ENCODE results near the gene CHTOP.

The CHTOP gene

DNA sequence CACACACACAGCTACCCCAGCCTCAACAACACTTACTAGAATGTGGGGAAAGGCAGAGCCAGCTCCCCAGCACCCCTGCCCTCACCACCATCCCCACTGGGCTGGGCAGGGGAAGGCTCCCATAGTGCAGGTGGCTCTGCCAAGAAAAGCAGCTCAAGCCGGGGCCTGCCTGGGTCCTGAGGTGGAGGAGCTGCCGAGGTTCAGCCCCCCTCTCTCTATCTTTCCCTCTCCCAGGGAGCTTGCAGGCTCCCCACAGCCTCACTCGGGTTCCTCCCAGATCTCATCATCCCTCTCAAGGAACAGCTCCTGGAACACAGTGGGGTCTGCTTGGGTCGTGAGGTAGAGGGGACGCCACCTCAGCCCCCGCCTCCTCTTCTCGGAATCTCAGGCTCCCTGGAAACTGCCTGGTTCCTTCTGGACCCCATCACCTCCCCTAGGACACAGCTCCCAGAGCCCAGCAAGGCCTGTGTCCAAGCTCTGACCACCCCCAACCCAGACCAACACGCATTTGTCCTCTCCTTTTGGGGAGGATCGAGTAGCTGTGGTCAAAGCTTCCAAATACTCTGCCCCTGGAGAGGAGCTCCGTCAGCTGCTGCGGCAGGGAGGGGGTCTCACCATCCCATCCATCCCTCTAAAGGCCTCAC is 21.6 kb upstream of the CHTOP start:
- in situ Hi-C loops (cut with HindIII; ENCODE audit: low sequenced_read_pairs): no loop called here

- in situ Hi-C loops (cut with HindIII; ENCODE audit: low sequenced_read_pairs): no loop called here
Observed at GRCh38 chr1:153612755-153613331, 21.0 kb upstream of the CHTOP start, which contains the start of gene S100A16. S100A16 (minus strand) TSS chr1:153613137; CDS start chr1:153608151, 4,986 bp downstream.

- in situ Hi-C loops (cut with HindIII; ENCODE audit: low sequenced_read_pairs): no loop called here
Observed at GRCh38 chr1:153613406-153613805, 20.5 kb upstream of the CHTOP start.

DNA sequence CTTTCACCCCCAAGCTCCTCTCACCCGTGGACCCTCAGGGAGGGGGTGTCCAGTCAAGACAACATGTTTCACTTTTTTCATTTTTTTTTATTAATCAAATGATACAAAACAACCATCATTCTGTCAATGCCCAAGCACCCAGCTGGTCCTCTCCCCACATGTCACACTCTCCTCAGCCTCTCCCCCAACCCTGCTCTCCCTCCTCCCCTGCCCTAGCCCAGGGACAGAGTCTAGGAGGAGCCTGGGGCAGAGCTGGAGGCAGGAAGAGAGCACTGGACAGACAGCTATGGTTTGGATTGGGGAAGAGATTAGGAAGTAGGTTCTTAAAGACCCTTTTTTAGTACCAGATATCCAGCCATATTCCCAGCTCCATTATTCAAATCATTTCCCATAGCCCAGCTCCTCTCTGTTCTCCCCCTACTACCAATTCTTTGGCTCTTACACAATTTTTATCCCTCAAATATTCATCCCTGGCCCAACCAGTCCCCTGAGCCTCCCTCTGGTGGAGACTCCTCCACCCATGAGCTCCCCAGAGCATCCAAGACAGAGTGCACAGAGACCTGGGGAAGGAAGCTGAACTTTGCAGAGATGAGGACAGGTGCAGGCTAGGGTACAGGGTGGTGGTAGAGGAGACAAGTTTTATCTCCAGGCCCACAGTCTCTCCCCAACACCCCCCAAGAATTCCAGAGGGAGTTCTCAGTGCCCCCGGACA is 19.5 kb upstream of the CHTOP start:
- in situ Hi-C loops (cut with HindIII; ENCODE audit: low sequenced_read_pairs): no loop called here

GRCh38 chr1:153614906-153615305 is 19.0 kb upstream of the CHTOP start:
- in situ Hi-C loops (cut with HindIII; ENCODE audit: low sequenced_read_pairs): no loop called here

GRCh38 chr1:153615406-153615805 is 18.5 kb upstream of the CHTOP start:
- in situ Hi-C loops (cut with HindIII; ENCODE audit: low sequenced_read_pairs): no loop called here

GRCh38 chr1:153616144-153616916 is 17.5 kb upstream of the CHTOP start, which contains the start of gene S100A14:
S100A14 (minus strand) TSS chr1:153616325; CDS start chr1:153615858, 467 bp downstream.
- in situ Hi-C loops (cut with HindIII; ENCODE audit: low sequenced_read_pairs): no loop called here

GRCh38 chr1:153616917-153617311 is 17.0 kb upstream of the CHTOP start:
- in situ Hi-C loops (cut with HindIII; ENCODE audit: low sequenced_read_pairs): no loop called here

GRCh38 chr1:153617663-153618062 is 16.2 kb upstream of the CHTOP start:
- in situ Hi-C loops (cut with HindIII; ENCODE audit: low sequenced_read_pairs): no loop called here

- in situ Hi-C loops (cut with HindIII; ENCODE audit: low sequenced_read_pairs): no loop called here
Observed at GRCh38 chr1:153619171-153619570, 14.7 kb upstream of the CHTOP start.

DNA sequence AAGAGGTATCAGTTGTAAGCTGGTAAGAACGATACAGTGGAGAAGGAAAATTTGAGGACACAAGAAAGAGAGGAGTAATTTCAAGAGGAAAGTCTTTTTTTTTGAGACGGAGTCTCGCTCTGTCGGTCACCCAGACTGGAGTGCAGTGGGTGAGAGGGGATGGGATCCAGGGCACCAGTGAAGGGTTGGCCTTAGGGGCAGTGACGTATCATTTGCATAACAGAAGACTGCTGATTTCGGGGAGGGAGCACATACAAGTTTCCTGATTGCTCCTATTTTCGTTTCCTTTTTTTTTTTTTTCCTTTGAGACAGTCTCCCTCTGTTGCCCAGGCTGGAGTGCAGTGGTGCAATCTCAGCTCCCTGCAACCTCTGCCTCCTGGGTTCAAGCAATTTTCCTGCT is 10.8 kb upstream of the CHTOP start:
- in situ Hi-C loops (cut with HindIII; ENCODE audit: low sequenced_read_pairs): no loop called here

GRCh38 chr1:153624965-153625611 is 8.8 kb upstream of the CHTOP start:
- in situ Hi-C loops (cut with HindIII; ENCODE audit: low sequenced_read_pairs): no loop called here

- in situ Hi-C loops (cut with HindIII; ENCODE audit: low sequenced_read_pairs): no loop called here
Observed at GRCh38 chr1:153626477-153626903, 7.4 kb upstream of the CHTOP start.

DNA sequence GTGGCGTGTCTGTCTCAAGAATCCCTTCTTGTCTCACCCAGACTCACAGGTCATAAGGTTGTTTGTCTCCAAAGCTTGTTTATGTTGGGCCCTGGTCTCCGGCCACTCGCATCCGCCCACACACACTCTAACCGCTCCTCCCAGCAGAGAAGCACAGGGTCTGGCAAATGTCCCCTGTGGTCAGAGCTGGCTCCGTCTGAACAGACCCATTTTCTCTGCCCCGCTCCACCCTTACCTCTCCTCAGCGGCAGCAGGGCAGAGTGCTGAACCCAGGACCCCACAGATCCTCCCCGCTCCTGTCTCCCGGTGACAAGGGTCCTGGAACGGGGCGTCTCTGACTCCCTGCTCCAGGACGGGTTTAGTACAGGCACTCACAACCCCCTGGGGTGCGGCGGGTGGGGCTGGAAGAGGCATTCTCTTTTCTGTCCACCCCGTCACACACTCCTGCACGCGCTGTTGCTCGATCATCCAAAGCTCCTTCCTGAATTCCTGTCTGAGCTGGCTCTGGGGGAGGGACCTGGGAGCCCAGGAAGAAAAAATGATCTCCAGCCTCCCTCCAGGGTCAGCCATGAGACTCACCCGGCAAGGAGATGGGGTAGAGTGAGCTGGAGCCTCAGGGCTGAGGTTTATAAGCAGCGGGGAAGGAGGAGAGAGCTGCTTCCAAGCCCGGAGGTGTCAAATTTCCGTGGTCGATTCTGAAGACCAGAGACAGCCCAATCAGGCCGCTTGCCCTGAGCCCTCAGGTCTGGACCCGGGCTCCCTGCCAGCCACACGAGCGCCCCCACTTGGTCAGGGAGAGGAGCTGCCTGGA is 6.8 kb upstream of the CHTOP start, which contains the start of gene S100A13:
TSS of gene S100A13 (minus strand) at position 602 of the 811 bp plus-strand sequence. CDS start 1,033 bp downstream, outside the sequence.
- in situ Hi-C loops (cut with HindIII; ENCODE audit: low sequenced_read_pairs): no loop called here

DNA sequence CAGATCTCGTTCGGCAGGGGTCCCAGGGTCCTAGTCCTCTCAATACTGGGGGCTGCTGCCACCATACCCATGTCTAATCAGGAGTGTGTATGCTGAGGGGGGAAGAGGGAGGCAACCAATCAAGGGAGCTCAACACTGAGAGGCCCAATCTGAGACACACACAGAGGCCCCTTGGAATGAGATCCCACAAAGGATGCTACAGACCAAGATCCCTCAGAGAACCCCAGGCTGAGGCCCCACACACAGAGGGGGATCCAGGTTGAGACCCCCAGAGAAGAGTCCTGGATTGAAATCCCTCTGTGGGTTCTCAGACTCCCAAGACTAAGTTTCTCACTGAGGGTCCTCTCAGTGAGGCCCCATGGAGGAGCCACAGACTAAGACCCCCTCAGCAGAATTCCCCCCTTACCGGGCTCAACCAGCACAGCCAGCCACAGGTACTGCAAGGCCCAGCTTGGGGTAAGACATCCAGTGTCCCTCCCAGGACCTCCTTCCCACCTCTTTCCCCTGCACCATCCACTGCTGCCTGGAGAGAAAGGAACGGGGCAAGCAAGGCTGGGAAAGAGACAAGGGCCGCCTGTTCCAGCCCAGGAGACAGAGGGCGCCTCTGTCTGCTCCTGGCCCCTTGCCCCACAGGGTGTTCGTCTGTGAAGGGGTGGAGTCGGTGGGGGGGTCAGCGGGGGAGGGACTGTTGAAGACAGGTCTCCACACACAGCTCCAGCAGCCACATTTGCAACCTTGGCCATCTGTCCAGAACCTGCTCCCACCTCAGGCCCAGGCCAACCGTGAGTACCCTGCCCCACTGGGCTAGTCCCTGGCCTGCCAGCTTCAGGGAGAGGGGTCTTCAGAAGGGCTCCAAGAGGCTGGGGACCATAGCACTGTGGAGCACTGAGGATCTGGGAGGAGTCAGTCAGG is 5.9 kb upstream of the CHTOP start, which contains the start of gene S100A1:
TSS of gene S100A1 (plus strand) at position 720 of the 912 bp plus-strand sequence. CDS start 2,088 bp downstream, outside the sequence.
- in situ Hi-C loops (cut with HindIII; ENCODE audit: low sequenced_read_pairs): no loop called here

DNA sequence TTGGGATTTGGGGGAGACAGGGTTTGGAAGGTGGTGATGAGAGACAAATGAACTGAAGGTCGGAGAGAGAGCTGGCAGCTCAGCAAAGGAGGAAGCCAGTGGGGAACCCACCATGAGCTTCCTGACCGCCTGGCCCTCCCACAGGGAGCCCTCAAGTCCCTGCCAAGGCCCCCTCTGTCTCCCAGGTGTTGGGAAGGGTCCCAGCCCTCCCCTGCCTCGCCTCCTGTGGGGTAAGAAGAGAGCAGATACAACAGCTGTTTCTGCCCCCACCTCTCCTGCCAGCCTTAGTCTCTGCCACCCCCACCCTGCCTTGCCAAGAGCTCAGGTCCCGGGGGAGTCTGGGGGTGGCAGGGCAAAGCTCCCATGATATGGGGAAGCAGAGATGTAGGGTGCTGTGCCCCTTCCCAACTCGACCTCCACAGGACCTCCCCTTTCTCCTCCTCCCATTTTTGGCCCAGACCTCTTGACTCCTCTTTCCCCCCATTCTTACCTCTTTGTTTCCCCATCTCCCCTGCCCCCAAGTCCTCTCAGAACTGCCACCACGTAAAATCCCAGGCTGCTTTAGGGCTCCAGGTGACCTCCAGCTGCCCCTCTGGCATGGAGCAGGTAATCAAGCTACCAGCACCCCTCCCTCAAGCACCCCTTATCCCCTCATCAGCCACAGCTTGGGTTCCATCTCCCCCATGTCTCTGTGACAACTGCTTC is 5.1 kb upstream of the CHTOP start:
- in situ Hi-C loops (cut with HindIII; ENCODE audit: low sequenced_read_pairs): no loop called here

- in situ Hi-C loops (cut with HindIII; ENCODE audit: low sequenced_read_pairs): no loop called here
Observed at GRCh38 chr1:153629343-153629665, 4.6 kb upstream of the CHTOP start.

- in situ Hi-C loops (cut with HindIII; ENCODE audit: low sequenced_read_pairs): no loop called here
Observed at GRCh38 chr1:153629971-153630370, 3.9 kb upstream of the CHTOP start.

Measured in endothelial cell of hepatic sinusoid (primary cell).